ENCODE data around the gene MYO1C. TPM values are rescaled to one million over a fixed set of nuclear protein-coding genes. Genes with fewer than 3 reads are reported as not detected.
"Not testable (repeated sequence)": the region's sequence is repeated elsewhere in the genome, so short reads cannot be mapped to it uniquely, and the experiment has no call there.

Gene MYO1C
- total and polyA plus RNA-seq, 5 donors from 2014 or later = 7.3 to 33.7 (median 10.6) TPM

DNA sequence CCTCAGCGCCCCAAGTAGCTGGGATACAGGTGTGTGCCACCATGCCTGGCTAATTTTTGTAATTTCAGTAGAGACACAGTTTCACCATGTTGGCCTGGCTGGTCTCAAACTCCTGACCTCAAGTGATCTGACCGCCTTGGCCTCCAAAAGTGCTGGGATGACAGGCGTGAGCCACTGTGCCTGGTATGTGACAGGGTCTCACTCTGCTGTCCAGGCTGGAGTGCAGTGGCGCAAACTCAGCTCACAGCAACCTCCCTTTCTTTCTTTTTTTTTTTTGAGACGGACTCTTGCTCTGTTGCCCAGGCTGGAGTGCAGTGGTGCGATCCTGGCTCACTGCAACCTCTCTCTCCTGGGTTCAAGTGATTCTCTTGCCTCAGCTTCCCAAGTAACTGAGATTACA lies 49.8 kb downstream of the MYO1C start:
- H3K36me3 ChIP-seq (ENCODE audit: control insufficient read depth, insufficient read depth, low read length); DNase-seq; H3K27me3 ChIP-seq (ENCODE audit: control insufficient read depth, insufficient read depth, low read length); H3K9me3 Mint-ChIP-seq; H3K9me3 ChIP-seq (ENCODE audit: control insufficient read depth in 2 of 2, low read length in 2 of 2); H3K27ac ChIP-seq (ENCODE audit: insufficient read depth, low read length, poor library complexity, severe bottlenecking); H3K27me3 Mint-ChIP-seq; H3K4me3 Mint-ChIP-seq; H3K36me3 Mint-ChIP-seq; ATAC-seq (ENCODE audit: low read depth in 2 of 2); H3K4me3 ChIP-seq (ENCODE audit: low read depth, low read length); H3K27ac Mint-ChIP-seq: not testable (repeated sequence)
- peaks cover 10% of the 10 kb centered on the region for H3K4me1 ChIP-seq (ENCODE audit: control insufficient read depth, insufficient read depth, low read length, poor library complexity, severe bottlenecking)
- peaks cover 11 to 44% (median 25%) of the 10 kb centered on the region in 4 donors for H3K4me1 Mint-ChIP-seq

DNA sequence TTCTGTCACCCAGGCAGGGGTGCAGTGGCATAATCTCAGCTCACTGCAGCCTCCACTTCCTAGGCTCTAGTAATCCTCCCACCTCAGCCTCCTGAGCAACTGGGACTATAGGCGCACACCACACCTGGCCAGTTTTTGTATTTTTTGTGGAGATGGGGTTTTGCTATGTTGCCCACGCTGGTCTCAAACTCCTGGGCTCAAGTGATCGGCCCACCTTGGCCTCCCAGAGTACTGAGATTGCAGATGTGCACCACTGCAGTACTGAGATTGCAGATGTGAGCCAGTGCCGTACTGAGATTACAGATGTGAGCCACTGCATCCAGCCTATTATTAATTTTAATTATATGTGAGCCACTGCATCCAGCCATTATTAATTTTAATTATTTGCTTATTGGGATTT lies 50.3 kb downstream of the MYO1C start:
- no peak overlapping the region for H3K27ac ChIP-seq (ENCODE audit: insufficient read depth, low read length, poor library complexity, severe bottlenecking)
- H3K4me1 ChIP-seq (ENCODE audit: control insufficient read depth, insufficient read depth, low read length, poor library complexity, severe bottlenecking) = peaks cover 5% of the 10 kb centered on the region
- H3K27me3 ChIP-seq (ENCODE audit: control insufficient read depth, insufficient read depth, low read length) = no peaks in the 10 kb centered on the region
- H3K9me3 ChIP-seq (ENCODE audit: control insufficient read depth in 2 of 2, low read length in 2 of 2) = no peaks in the 10 kb centered on the region
- Mint-ChIP-seq H3K9me3 (no peaks in the 10 kb centered on the region), H3K27ac (no peak overlapping the region), H3K27me3 (no peaks in the 10 kb centered on the region), H3K4me3 (no peak overlapping the region), H3K4me1 (peaks cover 9 to 42% (median 24%) of the 10 kb centered on the region in 4 donors), H3K36me3 (peaks cover 3% of the 10 kb centered on the region)
- H3K36me3 ChIP-seq (ENCODE audit: control insufficient read depth, insufficient read depth, low read length) = peaks cover 12% of the 10 kb centered on the region
- no peak overlapping the region for H3K4me3 ChIP-seq (ENCODE audit: low read depth, low read length)
- no peak for ATAC-seq (ENCODE audit: low read depth in 2 of 2)
- no peak for DNase-seq

GRCh38 chr17:1440921-1441320 lies 51.6 kb downstream of the MYO1C start:
- H3K36me3 ChIP-seq (ENCODE audit: control insufficient read depth, insufficient read depth, low read length) = peaks cover 24% of the 10 kb centered on the region
- no peak for ATAC-seq (ENCODE audit: low read depth in 2 of 2)

DNA sequence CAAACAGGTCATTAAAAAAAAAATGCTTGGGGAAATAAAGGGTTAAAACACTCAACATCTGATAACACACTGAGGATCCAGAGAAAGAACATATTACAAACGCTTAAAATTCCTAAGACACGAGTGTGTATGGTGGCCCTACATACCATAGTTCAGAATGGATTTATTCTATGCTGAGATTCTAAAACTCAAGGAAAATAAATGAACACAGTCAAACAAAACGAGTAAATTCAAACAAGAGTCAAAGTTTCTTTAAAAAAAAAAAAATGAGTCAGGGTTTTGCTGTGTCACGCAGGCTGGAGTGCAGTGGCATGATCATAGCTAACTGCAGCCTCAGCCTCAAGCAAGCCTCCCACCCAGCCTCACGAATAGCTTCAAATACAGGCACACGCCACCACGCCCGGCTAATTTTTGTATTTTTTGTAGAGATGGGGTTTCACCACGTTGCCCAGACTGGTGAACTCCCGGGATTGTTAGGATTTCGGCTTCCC lies 53.8 kb downstream of the MYO1C start:
- H3K36me3 ChIP-seq (ENCODE audit: control insufficient read depth, insufficient read depth, low read length) = peaks cover 42% of the 10 kb centered on the region
- DNase-seq = no peak

More at GRCh38 chr17:1440921-1441320, 51.6 kb downstream of the MYO1C start:
- H3K36me3 Mint-ChIP-seq = peaks cover 10% of the 10 kb centered on the region
- DNase-seq = no peak
- Histone ChIP-seq H3K27ac (ENCODE audit: insufficient read depth, low read length, poor library complexity, severe bottlenecking) (no peak overlapping the region), H3K27me3 (ENCODE audit: control insufficient read depth, insufficient read depth, low read length) (no peaks in the 10 kb centered on the region), H3K4me3 (ENCODE audit: low read depth, low read length) (no peak overlapping the region), H3K9me3 (ENCODE audit: control insufficient read depth in 2 of 2, low read length in 2 of 2) (no peaks in the 10 kb centered on the region), H3K4me1 (ENCODE audit: control insufficient read depth, insufficient read depth, low read length, poor library complexity, severe bottlenecking) (no peaks in the 10 kb centered on the region)
- peaks cover 0 to 37% (median 20%) of the 10 kb centered on the region in 4 donors for H3K4me1 Mint-ChIP-seq
- H3K9me3 Mint-ChIP-seq = no peaks in the 10 kb centered on the region
- H3K27ac Mint-ChIP-seq = no peak overlapping the region
- no peaks in the 10 kb centered on the region for H3K27me3 Mint-ChIP-seq
- H3K4me3 Mint-ChIP-seq = no peak overlapping the region

GRCh38 chr17:1435326-1435725 lies 57.2 kb downstream of the MYO1C start:
- Mint-ChIP-seq H3K36me3 (peaks cover 27% of the 10 kb centered on the region), H3K27me3 (no peaks in the 10 kb centered on the region), H3K27ac (peak overlapping the region in 2 of 3 donors; percentile 72 to 76), H3K4me1 (peaks cover 5 to 51% (median 28%) of the 10 kb centered on the region in 4 donors), H3K4me3 (no peak overlapping the region), H3K9me3 (no peaks in the 10 kb centered on the region)
- H3K9me3 ChIP-seq (ENCODE audit: control insufficient read depth in 2 of 2, low read length in 2 of 2) = no peaks in the 10 kb centered on the region
- DNase-seq (no peak), ATAC-seq (ENCODE audit: low read depth in 2 of 2) (no peak)
- no peak overlapping the region for H3K4me3 ChIP-seq (ENCODE audit: low read depth, low read length)
- peaks cover 42% of the 10 kb centered on the region for H3K36me3 ChIP-seq (ENCODE audit: control insufficient read depth, insufficient read depth, low read length)
- no peak overlapping the region for H3K27ac ChIP-seq (ENCODE audit: insufficient read depth, low read length, poor library complexity, severe bottlenecking)
- H3K4me1 ChIP-seq (ENCODE audit: control insufficient read depth, insufficient read depth, low read length, poor library complexity, severe bottlenecking) = no peaks in the 10 kb centered on the region
- no peaks in the 10 kb centered on the region for H3K27me3 ChIP-seq (ENCODE audit: control insufficient read depth, insufficient read depth, low read length)

More for the DNA sequence above, 53.8 kb downstream of the MYO1C start:
- Histone ChIP-seq H3K27ac (ENCODE audit: insufficient read depth, low read length, poor library complexity, severe bottlenecking) (no peak overlapping the region), H3K27me3 (ENCODE audit: control insufficient read depth, insufficient read depth, low read length) (no peaks in the 10 kb centered on the region), H3K4me3 (ENCODE audit: low read depth, low read length) (no peak overlapping the region), H3K4me1 (ENCODE audit: control insufficient read depth, insufficient read depth, low read length, poor library complexity, severe bottlenecking) (no peaks in the 10 kb centered on the region), H3K9me3 (ENCODE audit: control insufficient read depth in 2 of 2, low read length in 2 of 2) (no peaks in the 10 kb centered on the region)
- no peaks in the 10 kb centered on the region for H3K9me3 Mint-ChIP-seq
- H3K27ac Mint-ChIP-seq = no peak overlapping the region
- no peak overlapping the region for H3K4me3 Mint-ChIP-seq
- no peaks in the 10 kb centered on the region for H3K27me3 Mint-ChIP-seq
- peaks cover 0 to 32% (median 12%) of the 10 kb centered on the region in 4 donors for H3K4me1 Mint-ChIP-seq
- peaks cover 23% of the 10 kb centered on the region for H3K36me3 Mint-ChIP-seq
- ATAC-seq (ENCODE audit: low read depth in 2 of 2) = no peak

DNA sequence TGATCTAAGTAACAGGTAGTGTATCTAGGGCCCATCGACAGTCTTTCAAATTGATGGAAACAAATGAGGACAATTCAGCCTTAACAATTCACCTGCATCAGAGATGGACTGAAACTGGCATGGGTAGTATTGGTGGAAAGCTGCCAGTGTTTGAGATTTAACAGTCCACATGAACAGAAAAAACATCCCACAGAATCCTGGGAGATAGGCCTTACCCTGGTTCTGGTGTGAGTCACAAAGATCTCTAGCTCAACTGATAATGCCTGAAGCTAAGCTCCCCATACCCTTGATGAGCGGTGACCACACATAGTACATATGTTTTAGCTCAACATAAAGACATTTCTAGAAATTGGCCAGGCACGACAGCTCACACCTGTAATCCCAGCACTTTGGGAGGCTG lies 58.3 kb downstream of the MYO1C start:
- H3K27ac Mint-ChIP-seq = no peak overlapping the region
- H3K9me3 ChIP-seq (ENCODE audit: control insufficient read depth in 2 of 2, low read length in 2 of 2) = no peaks in the 10 kb centered on the region
- H3K27me3 Mint-ChIP-seq = no peaks in the 10 kb centered on the region
- no peaks in the 10 kb centered on the region for H3K4me1 ChIP-seq (ENCODE audit: control insufficient read depth, insufficient read depth, low read length, poor library complexity, severe bottlenecking)
- no peak overlapping the region for H3K4me3 Mint-ChIP-seq
- H3K27ac ChIP-seq (ENCODE audit: insufficient read depth, low read length, poor library complexity, severe bottlenecking) = no peak overlapping the region
- peaks cover 48% of the 10 kb centered on the region for H3K36me3 ChIP-seq (ENCODE audit: control insufficient read depth, insufficient read depth, low read length)
- peaks cover 27% of the 10 kb centered on the region for H3K36me3 Mint-ChIP-seq
- no peaks in the 10 kb centered on the region for H3K9me3 Mint-ChIP-seq
- no peak overlapping the region for H3K4me3 ChIP-seq (ENCODE audit: low read depth, low read length)
- DNase-seq = no peak
- H3K27me3 ChIP-seq (ENCODE audit: control insufficient read depth, insufficient read depth, low read length) = no peaks in the 10 kb centered on the region
- no peak for ATAC-seq (ENCODE audit: low read depth in 2 of 2)
- H3K4me1 Mint-ChIP-seq = peaks cover 5 to 45% (median 28%) of the 10 kb centered on the region in 4 donors

DNA sequence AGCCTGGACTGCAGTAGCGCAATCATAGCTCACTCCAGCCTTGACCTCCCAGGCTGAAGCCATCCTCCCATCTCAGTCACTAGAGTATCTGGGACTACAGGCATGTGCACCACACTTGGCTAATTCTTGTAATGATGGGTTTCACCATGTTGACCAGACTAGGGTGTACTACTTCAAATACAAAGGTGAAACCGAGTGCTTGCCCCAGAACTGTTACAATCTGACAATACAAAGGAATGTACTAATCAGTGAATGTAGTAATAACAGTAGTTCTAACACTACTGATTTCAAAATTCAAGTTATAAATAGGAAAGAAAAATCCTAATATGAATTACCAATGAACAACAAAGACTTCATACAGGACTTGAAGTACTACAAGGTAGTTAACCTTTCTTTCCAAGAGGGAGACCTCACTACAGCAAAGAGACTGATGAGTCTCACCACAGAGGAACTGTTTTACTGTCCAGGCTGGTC lies 60.8 kb downstream of the MYO1C start:
- no peaks in the 10 kb centered on the region for H3K4me1 ChIP-seq (ENCODE audit: control insufficient read depth, insufficient read depth, low read length, poor library complexity, severe bottlenecking)
- H3K27ac Mint-ChIP-seq = peak overlapping the region; percentile 42 to 89 (median 45)
- H3K36me3 ChIP-seq (ENCODE audit: control insufficient read depth, insufficient read depth, low read length) = peaks cover 42% of the 10 kb centered on the region
- H3K4me3 ChIP-seq (ENCODE audit: low read depth, low read length) = no peak overlapping the region
- H3K27me3 Mint-ChIP-seq = no peaks in the 10 kb centered on the region
- peaks cover 5 to 31% (median 23%) of the 10 kb centered on the region in 4 donors for H3K4me1 Mint-ChIP-seq
- peaks cover 23% of the 10 kb centered on the region for H3K36me3 Mint-ChIP-seq
- ATAC-seq (ENCODE audit: low read depth in 2 of 2) (no peak), DNase-seq (no peak)
- H3K4me3 Mint-ChIP-seq = no peak overlapping the region
- no peaks in the 10 kb centered on the region for H3K9me3 ChIP-seq (ENCODE audit: control insufficient read depth in 2 of 2, low read length in 2 of 2)
- H3K9me3 Mint-ChIP-seq = no peaks in the 10 kb centered on the region
- H3K27ac ChIP-seq (ENCODE audit: insufficient read depth, low read length, poor library complexity, severe bottlenecking) = no peak overlapping the region
- H3K27me3 ChIP-seq (ENCODE audit: control insufficient read depth, insufficient read depth, low read length) = no peaks in the 10 kb centered on the region

- H3K36me3 ChIP-seq (ENCODE audit: control insufficient read depth, insufficient read depth, low read length) = peaks cover 37% of the 10 kb centered on the region
- no peak for ATAC-seq (ENCODE audit: low read depth in 2 of 2)
Observed at GRCh38 chr17:1423456-1424135, 68.9 kb downstream of the MYO1C start.

More at GRCh38 chr17:1423456-1424135, 68.9 kb downstream of the MYO1C start:
- no peaks in the 10 kb centered on the region for H3K9me3 Mint-ChIP-seq
- peaks cover 0 to 8% (median 6%) of the 10 kb centered on the region in 4 donors for H3K4me1 Mint-ChIP-seq
- peak overlapping the region in 2 of 3 donors; percentile 39 to 71 for H3K27ac Mint-ChIP-seq
- no peaks in the 10 kb centered on the region for H3K27me3 Mint-ChIP-seq
- no peaks in the 10 kb centered on the region for H3K4me1 ChIP-seq (ENCODE audit: control insufficient read depth, insufficient read depth, low read length, poor library complexity, severe bottlenecking)
- no peak overlapping the region for H3K4me3 Mint-ChIP-seq
- no peak overlapping the region for H3K4me3 ChIP-seq (ENCODE audit: low read depth, low read length)
- DNase-seq = no peak
- no peaks in the 10 kb centered on the region for H3K9me3 ChIP-seq (ENCODE audit: control insufficient read depth in 2 of 2, low read length in 2 of 2)
- no peaks in the 10 kb centered on the region for H3K27me3 ChIP-seq (ENCODE audit: control insufficient read depth, insufficient read depth, low read length)
- no peak overlapping the region for H3K27ac ChIP-seq (ENCODE audit: insufficient read depth, low read length, poor library complexity, severe bottlenecking)
- H3K36me3 Mint-ChIP-seq = peaks cover 24% of the 10 kb centered on the region

Data from CD4-positive, CD25-positive, alpha-beta regulatory T cell (primary cell).